HG03565 (cell line): ENCODE results near the gene RIC1.
"Not testable (repeated sequence)": the region's sequence is repeated elsewhere in the genome, so short reads cannot be mapped to it uniquely, and the experiment has no call there.

Experiments used
- ATAC-seq: cut with Tn5 transposase; IDR thresholded peaks from one replicate; pipeline ENCODE4 v1.9.1; 2021; ENCODE audit warnings: mild to moderate bottlenecking, moderate library complexity; ENCODE audit not compliant: unreplicated experiment

The RIC1 gene

GRCh38 chr9:5783982-5784381, 155.1 kb downstream of the RIC1 start:
- ATAC-seq = no peak

GRCh38 chr9:5784526-5785315, 155.8 kb downstream of the RIC1 start:
- no peak for ATAC-seq

GRCh38 chr9:5786370-5787127, 157.6 kb downstream of the RIC1 start:
- ATAC-seq = no peak

GRCh38 chr9:5787220-5787619, 158.3 kb downstream of the RIC1 start:
- no peak for ATAC-seq

- no peak for ATAC-seq
Observed at GRCh38 chr9:5787759-5788302, 158.9 kb downstream of the RIC1 start.

GRCh38 chr9:5789489-5789888, 160.6 kb downstream of the RIC1 start:
- ATAC-seq = no peak

- ATAC-seq = no peak
Observed at GRCh38 chr9:5790923-5791322, 162.0 kb downstream of the RIC1 start.

- ATAC-seq = no peak
Observed at GRCh38 chr9:5791870-5792269, 163.0 kb downstream of the RIC1 start.

- no peak for ATAC-seq
Observed at GRCh38 chr9:5793812-5794211, 164.9 kb downstream of the RIC1 start.

- ATAC-seq = no peak
Observed at GRCh38 chr9:5796298-5796697, 167.4 kb downstream of the RIC1 start.

GRCh38 chr9:5798581-5798980, 169.7 kb downstream of the RIC1 start:
- no peak for ATAC-seq

- no peak for ATAC-seq
Observed at GRCh38 chr9:5799314-5799713, 170.4 kb downstream of the RIC1 start.

- not testable (repeated sequence) for ATAC-seq
Observed at GRCh38 chr9:5800378-5800777, 171.5 kb downstream of the RIC1 start.

GRCh38 chr9:5800969-5801738, 172.2 kb downstream of the RIC1 start:
- ATAC-seq = no peak

- no peak for ATAC-seq
Observed at GRCh38 chr9:5801739-5802113, 172.8 kb downstream of the RIC1 start.

- no peak for ATAC-seq
Observed at GRCh38 chr9:5805478-5805877, 176.6 kb downstream of the RIC1 start.

- no peak for ATAC-seq
Observed at GRCh38 chr9:5811751-5812150, 182.8 kb downstream of the RIC1 start.

GRCh38 chr9:5813824-5814223, 184.9 kb downstream of the RIC1 start:
- ATAC-seq = no peak

- ATAC-seq = no peak
Observed at GRCh38 chr9:5815461-5815860, 186.6 kb downstream of the RIC1 start.

GRCh38 chr9:5817862-5818261, 189.0 kb downstream of the RIC1 start:
- no peak for ATAC-seq

GRCh38 chr9:5818424-5819142, 189.7 kb downstream of the RIC1 start:
- ATAC-seq = no peak
